GM19043 (cell line): ENCODE results near the gene FIGN.

Experiments used
- ATAC-seq: cut with Tn5 transposase; IDR thresholded peaks from one replicate; pipeline ENCODE4 v1.9.1; 2021; ENCODE audit warnings: low read depth; ENCODE audit not compliant: unreplicated experiment

Gene FIGN, protein sequence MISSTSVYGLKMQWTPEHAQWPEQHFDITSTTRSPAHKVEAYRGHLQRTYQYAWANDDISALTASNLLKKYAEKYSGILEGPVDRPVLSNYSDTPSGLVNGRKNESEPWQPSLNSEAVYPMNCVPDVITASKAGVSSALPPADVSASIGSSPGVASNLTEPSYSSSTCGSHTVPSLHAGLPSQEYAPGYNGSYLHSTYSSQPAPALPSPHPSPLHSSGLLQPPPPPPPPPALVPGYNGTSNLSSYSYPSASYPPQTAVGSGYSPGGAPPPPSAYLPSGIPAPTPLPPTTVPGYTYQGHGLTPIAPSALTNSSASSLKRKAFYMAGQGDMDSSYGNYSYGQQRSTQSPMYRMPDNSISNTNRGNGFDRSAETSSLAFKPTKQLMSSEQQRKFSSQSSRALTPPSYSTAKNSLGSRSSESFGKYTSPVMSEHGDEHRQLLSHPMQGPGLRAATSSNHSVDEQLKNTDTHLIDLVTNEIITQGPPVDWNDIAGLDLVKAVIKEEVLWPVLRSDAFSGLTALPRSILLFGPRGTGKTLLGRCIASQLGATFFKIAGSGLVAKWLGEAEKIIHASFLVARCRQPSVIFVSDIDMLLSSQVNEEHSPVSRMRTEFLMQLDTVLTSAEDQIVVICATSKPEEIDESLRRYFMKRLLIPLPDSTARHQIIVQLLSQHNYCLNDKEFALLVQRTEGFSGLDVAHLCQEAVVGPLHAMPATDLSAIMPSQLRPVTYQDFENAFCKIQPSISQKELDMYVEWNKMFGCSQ

DNA sequence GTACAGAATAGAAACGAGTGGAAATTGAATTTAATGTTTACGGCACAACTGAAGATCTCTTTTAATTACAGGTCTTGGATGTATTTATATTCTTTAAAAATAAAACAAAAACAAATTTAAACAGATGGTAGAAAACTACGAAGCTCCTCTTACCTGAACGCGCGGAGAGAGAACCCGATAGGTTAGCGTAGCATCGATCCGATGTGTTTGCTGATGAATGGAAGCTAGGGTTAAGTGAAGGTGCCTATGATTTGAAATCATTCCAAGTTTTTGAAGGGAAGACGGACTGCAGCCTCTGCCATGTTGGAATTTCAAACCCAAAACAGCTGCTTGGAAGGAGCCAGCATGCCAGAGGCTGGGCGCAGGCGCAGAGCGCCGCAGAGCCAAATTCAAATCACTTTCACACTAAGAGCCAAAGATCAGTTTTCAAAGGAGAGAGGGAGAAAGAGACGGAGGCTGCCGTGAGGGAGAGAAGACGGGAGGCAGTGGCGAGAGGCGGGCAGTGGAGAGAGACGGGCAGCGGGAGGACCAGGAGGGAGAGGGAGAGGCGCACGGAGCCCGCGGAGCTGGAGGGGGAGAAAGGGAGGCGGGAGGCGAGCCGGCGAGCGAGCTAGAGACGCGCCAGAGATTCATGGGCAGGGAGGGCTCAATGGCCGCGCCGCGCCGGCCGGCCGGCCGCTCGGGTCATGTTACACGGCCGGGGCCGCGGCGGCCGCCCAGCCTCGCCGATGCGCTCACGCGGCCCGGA, at the start of gene FIGN:
FIGN (minus strand) TSS at position 324 of the 748 bp plus-strand sequence. CDS start 1,081 bp downstream, outside the sequence.
- no peak for ATAC-seq

DNA sequence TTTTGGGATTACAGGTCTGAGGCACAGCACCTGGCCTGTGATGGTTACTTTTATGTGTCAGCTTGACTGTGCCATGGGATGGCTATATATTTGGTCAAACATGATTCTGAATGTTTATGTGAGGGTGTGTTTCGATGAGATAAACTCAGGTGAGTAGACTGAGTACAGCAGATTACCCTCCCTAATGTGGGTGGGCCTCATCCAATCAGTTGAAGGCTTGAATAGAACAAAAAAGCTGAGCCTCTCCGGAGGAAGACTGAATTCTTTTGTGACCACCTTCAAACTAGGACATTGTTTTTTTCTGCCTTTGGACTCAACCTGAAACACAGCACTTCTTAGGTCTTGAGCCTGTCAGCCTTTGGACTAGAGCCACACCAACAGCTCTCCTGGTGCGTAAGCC, 49.4 kb upstream of the FIGN start:
- no peak for ATAC-seq

- no peak for ATAC-seq
Measured at GRCh38 chr2:163779970-163780597, 44.3 kb upstream of the FIGN start.

- ATAC-seq = no peak
Measured at GRCh38 chr2:163778045-163778781, 42.4 kb upstream of the FIGN start.

DNA sequence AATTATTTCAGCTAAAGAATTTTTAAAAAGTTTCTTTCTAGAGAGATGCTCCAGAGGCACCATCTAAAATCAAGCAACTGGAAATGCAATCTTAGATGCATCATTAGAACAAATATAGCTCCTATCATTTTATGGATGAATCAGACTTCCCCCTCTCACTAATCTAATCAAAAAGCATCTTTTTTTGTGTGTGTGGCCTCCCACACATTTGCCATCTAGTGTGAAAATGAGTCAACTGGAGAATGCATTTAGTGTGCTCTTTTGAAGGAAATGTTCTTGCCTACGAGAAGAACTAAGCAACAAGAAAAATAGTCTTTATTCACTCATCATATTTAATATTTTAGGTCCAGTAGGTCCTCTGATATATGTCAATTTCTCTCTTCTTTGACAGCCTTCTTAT, 39.5 kb upstream of the FIGN start:
- no peak for ATAC-seq

DNA sequence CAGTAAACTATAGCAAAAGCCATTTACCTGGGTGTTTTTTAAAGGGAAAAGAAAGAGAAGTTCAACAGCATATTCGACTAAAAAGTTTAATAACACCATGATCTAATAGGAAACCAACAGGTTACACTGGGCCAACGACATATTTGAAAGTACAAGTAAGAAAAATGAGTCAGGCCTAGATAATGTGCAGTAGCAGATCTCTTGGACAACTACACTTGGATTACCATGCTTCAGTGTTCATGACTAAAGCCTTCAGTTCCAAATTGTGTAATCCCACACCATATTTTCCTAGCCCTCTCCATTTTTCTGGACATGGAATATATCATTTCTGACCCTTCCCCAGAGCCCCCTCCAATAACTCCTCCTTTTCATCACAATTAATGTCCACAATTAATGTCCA, 39.1 kb upstream of the FIGN start:
- ATAC-seq = no peak

DNA sequence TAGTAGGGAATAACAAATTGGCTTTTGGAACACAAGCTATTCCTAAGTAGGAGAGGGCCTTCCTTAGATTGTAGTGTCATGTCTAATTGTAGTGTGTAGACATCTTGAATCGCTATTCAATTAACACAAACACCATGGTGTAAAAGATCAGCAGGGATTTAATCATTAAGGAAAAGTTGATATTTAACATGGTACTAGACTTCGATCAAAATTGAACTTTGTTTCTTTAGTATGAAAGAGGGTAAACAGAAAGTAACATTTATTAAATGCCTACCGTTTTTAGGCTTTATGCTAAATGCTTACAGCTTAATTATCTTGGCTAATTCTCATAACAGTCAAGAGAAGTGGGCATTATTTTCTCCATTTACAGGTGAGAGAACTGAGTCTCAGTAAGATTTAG, 37.5 kb upstream of the FIGN start:
- ATAC-seq = no peak

GRCh38 chr2:163771596-163771995, 35.8 kb upstream of the FIGN start:
- ATAC-seq = no peak

DNA sequence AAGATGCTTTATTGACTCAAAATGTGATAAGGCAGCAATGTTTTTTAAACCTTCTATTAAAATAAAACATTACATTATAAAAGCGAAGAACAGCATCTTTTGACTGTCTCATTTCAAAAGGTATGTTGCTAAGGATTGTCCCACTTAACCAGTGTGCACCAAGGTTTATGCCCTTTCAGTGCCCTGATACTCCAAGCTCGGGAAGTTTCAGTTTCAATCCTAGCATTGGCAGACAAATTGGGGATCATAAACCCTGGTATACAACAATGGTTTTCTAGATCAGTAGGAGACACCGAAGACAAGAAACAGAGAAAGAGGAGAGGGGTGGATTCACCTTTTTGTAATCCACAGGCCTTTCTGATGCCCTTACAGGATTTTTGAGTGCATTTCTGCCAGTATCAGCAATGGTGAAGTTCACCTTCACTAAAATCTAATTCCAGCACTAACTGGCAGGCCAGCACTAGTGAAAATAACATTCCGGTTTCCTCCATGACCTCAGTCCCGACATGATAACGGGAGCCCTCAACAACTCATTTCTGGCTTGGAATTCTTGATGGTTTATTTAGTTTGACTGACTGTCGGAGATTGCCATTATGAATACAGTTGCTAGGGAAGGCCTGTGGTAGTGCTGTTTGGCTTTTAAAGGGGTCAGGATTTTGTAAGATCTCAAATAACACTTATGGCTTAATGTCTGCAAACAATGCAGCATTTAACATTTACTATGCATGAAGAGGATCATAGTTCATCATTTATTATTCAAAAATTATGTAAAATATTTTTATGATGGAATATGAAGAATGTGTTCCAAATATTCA, 33.3 kb upstream of the FIGN start:
- no peak for ATAC-seq

GRCh38 chr2:163767097-163767496, 31.3 kb upstream of the FIGN start:
- no peak for ATAC-seq

GRCh38 chr2:163764566-163764965, 28.8 kb upstream of the FIGN start:
- no peak for ATAC-seq

DNA sequence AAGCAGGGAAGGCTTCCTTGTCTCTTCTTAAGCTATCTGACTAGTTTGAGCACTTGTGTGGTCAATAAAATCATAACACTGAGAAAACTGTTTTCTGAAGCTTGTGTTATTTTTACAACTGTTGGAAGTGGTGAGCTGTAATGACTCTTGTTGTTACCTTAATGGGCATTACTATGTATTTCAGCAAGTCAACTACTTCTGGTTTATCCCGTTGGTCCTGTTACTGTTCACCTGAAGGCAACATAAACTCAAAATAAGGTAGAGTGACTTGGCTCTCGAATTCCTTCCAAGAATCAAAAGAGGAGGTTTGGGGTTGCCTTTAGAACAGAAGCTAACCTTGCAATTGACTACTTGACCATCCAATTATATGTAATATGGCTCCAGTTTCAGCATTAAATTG, 23.2 kb upstream of the FIGN start:
- no peak for ATAC-seq

GRCh38 chr2:163757814-163758213, 22.0 kb upstream of the FIGN start:
- ATAC-seq = no peak

GRCh38 chr2:163756588-163756987, 20.8 kb upstream of the FIGN start:
- ATAC-seq = no peak

DNA sequence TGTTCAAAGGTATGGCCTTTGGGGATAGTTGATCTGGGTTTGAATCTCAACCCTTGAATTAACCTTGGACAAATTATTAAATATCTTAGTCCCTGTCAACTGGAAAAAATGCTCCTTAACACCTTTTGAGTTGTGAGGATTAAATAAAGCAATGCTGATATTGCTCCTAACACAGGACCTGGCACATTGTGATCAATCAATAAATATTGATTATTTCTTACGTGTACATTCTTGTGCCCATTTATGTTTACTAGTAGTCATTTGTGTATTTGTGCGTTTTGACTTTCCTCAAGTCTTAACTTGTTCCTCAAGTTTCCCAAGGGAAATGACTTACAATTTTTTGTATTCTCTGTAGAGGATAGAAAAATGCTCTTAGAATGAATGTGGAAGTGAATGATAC, 19.6 kb upstream of the FIGN start:
- no peak for ATAC-seq

DNA sequence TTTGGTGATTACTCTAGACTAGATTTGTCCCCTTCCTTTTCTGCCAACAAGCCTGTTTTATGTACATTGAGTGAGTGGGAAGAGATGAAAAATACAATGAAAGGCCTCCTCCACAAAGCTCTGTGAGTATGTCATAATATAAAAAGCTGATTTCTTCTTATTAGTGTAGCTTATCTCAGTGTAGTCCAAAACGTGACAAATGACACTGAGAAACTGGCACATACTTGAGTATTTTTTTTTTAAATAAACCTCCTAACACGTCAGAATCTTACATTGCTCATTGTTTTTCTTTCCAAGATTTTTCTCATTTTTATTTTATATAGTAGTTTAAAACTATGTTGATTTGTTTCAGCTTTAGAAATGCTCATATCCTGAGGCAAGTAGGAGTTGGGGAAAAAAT, 17.9 kb upstream of the FIGN start:
- no peak for ATAC-seq

- no peak for ATAC-seq
Measured at GRCh38 chr2:163752267-163752666, 16.5 kb upstream of the FIGN start.

GRCh38 chr2:163751696-163752095, 15.9 kb upstream of the FIGN start:
- ATAC-seq = no peak

DNA sequence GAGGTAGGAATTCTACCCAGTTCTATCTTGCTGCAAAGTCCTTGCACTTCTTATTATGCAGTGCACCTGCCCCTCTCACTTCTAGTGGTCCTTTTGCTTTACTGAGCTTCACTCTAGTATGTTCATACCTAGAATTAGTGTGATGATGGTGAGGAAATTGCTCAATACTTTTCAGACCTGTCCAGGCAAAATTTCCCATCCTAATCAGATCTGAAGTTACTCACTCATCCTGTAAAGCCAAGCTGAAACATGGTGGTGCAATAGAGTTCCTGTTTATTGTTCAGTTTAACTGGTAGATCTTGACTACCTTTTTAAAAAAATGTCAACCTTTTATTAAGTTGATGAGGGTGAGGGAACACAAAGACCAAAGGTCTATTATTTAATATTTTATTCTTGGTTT, 12.6 kb upstream of the FIGN start:
- no peak for ATAC-seq
